Activated CD8-positive, alpha-beta memory T cell treated with anti-CD3 and anti-CD28 coated beads, Interleukin-2, amount 10 ng/mL, durations not matched to agents 7 days and 5 days (primary cell): Measurements from ENCODE around the gene KDM4C. TPM values are rescaled to one million over a fixed set of nuclear protein-coding genes. Genes with fewer than 3 reads are reported as not detected.

Experiments used
- ATAC-seq: fragments of 150-1000 bp; cut with Tn5 transposase; one replicate; pipeline ENCODE4 v1.10.0; 2021; ENCODE audit warnings: moderate library complexity
- CTCF ChIA-PET: fragments of 350-600 bp; sonication (Branson Sonifier 250); formaldehyde crosslinking; loops from one replicate; lab custom pipeline; 2021; ENCODE audit warnings: antibody characterized with exemption; lab: Charles Lee
- DNase-seq: peaks from one replicate; pipeline ENCODE4 v3.0.0-alpha.2; 2020
- H3K27ac Mint-ChIP-seq: one replicate; pipeline ENCODE4 v1.8.0; 2021; ENCODE audit warnings: mild to moderate bottlenecking, mixed read lengths
- H3K27me3 Mint-ChIP-seq: one replicate; pipeline ENCODE4 v1.8.0; 2021; ENCODE audit warnings: mixed read lengths
- H3K36me3 Mint-ChIP-seq: one replicate; pipeline ENCODE4 v1.8.0; 2021; ENCODE audit warnings: mild to moderate bottlenecking, mixed read lengths
- H3K4me1 Mint-ChIP-seq: one replicate; pipeline ENCODE4 v1.8.0; 2021; ENCODE audit warnings: mixed read lengths
- H3K4me3 Mint-ChIP-seq: one replicate; pipeline ENCODE4 v1.8.0; 2021; ENCODE audit warnings: mild to moderate bottlenecking, moderate library complexity, mixed read lengths
- H3K9me3 Mint-ChIP-seq: one replicate; pipeline ENCODE4 v1.8.0; 2022; ENCODE audit warnings: low read depth, mixed read lengths
- total RNA-seq, 2 experiments: library from RNA; stranded (reverse); gene quantifications; one replicate each; pipeline ENCODE4 v1.2.3, GENCODE V29; 2021

Gene KDM4C
- total RNA-seq, 2 experiments from 2014 or later: 31.5 to 57.8 TPM

- Mint-ChIP-seq H3K4me3 (no peak overlapping the region), H3K9me3 (no peaks in the 10 kb centered on the region), H3K4me1 (peaks cover 27% of the 10 kb centered on the region), H3K27me3 (no peaks in the 10 kb centered on the region), H3K36me3 (peaks cover 20% of the 10 kb centered on the region), H3K27ac (no peak overlapping the region)
- no peak for ATAC-seq
- no peak for DNase-seq
- CTCF ChIA-PET: no interaction called here
Observed at GRCh38 chr9:7119612-7120011, 361.8 kb downstream of the KDM4C start.

GRCh38 chr9:7121055-7121454, 363.3 kb downstream of the KDM4C start:
- ATAC-seq: peak; percentile 55
- Mint-ChIP-seq H3K9me3 (no peaks in the 10 kb centered on the region), H3K27me3 (no peaks in the 10 kb centered on the region), H3K4me1 (peaks cover 35% of the 10 kb centered on the region), H3K4me3 (no peak overlapping the region), H3K27ac (no peak overlapping the region), H3K36me3 (peaks cover 18% of the 10 kb centered on the region)
- CTCF ChIA-PET: no interaction called here
- DNase-seq: peak; percentile 43

GRCh38 chr9:7121664-7122063, 363.9 kb downstream of the KDM4C start:
- no peak overlapping the region for H3K4me3 Mint-ChIP-seq
- H3K27ac Mint-ChIP-seq: peak overlapping the region; percentile 33
- no peaks in the 10 kb centered on the region for H3K9me3 Mint-ChIP-seq
- DNase-seq (no peak), ATAC-seq (no peak)
- H3K27me3 Mint-ChIP-seq: no peaks in the 10 kb centered on the region
- H3K36me3 Mint-ChIP-seq: peaks cover 18% of the 10 kb centered on the region
- H3K4me1 Mint-ChIP-seq: peaks cover 35% of the 10 kb centered on the region
- CTCF ChIA-PET: no interaction called here

GRCh38 chr9:7123743-7124142, 366.0 kb downstream of the KDM4C start:
- no peaks in the 10 kb centered on the region for H3K9me3 Mint-ChIP-seq
- ATAC-seq: no peak
- no peak for DNase-seq
- CTCF ChIA-PET: no interaction called here
- H3K4me1 Mint-ChIP-seq: peaks cover 28% of the 10 kb centered on the region
- H3K36me3 Mint-ChIP-seq: peaks cover 32% of the 10 kb centered on the region
- no peak overlapping the region for H3K27ac Mint-ChIP-seq
- no peak overlapping the region for H3K4me3 Mint-ChIP-seq
- H3K27me3 Mint-ChIP-seq: no peaks in the 10 kb centered on the region

- no peak for ATAC-seq
- DNase-seq: no peak
- Mint-ChIP-seq H3K27ac (no peak overlapping the region), H3K9me3 (no peaks in the 10 kb centered on the region), H3K27me3 (no peaks in the 10 kb centered on the region), H3K4me3 (no peak overlapping the region), H3K36me3 (peaks cover 42% of the 10 kb centered on the region), H3K4me1 (peaks cover 23% of the 10 kb centered on the region)
- CTCF ChIA-PET: no interaction called here
Observed at GRCh38 chr9:7125231-7125630, 367.5 kb downstream of the KDM4C start.

GRCh38 chr9:7129391-7129790, 371.6 kb downstream of the KDM4C start:
- Mint-ChIP-seq H3K27ac (no peak overlapping the region), H3K4me1 (peaks cover 10% of the 10 kb centered on the region), H3K27me3 (no peaks in the 10 kb centered on the region), H3K4me3 (no peak overlapping the region), H3K36me3 (peaks cover 33% of the 10 kb centered on the region), H3K9me3 (no peaks in the 10 kb centered on the region)
- CTCF ChIA-PET: no interaction called here
- no peak for ATAC-seq
- DNase-seq: no peak

GRCh38 chr9:7130266-7130820, 372.6 kb downstream of the KDM4C start:
- H3K27me3 Mint-ChIP-seq: no peaks in the 10 kb centered on the region
- CTCF ChIA-PET: no interaction called here
- peak overlapping the region; percentile 15 for H3K27ac Mint-ChIP-seq
- H3K4me1 Mint-ChIP-seq: peaks cover 3% of the 10 kb centered on the region
- no peak for DNase-seq
- peaks cover 38% of the 10 kb centered on the region for H3K36me3 Mint-ChIP-seq
- ATAC-seq: no peak
- H3K9me3 Mint-ChIP-seq: no peaks in the 10 kb centered on the region
- H3K4me3 Mint-ChIP-seq: no peak overlapping the region

GRCh38 chr9:7132605-7133004, 374.8 kb downstream of the KDM4C start:
- no peaks in the 10 kb centered on the region for H3K27me3 Mint-ChIP-seq
- peaks cover 2% of the 10 kb centered on the region for H3K4me1 Mint-ChIP-seq
- no peaks in the 10 kb centered on the region for H3K9me3 Mint-ChIP-seq
- no peak overlapping the region for H3K27ac Mint-ChIP-seq
- DNase-seq (no peak), ATAC-seq (no peak)
- CTCF ChIA-PET: no interaction called here
- H3K4me3 Mint-ChIP-seq: no peak overlapping the region
- H3K36me3 Mint-ChIP-seq: peaks cover 40% of the 10 kb centered on the region

- CTCF ChIA-PET: no interaction called here
- H3K9me3 Mint-ChIP-seq: no peaks in the 10 kb centered on the region
- H3K4me3 Mint-ChIP-seq: no peak overlapping the region
- no peak for ATAC-seq
- no peaks in the 10 kb centered on the region for H3K4me1 Mint-ChIP-seq
- no peak for DNase-seq
- H3K27me3 Mint-ChIP-seq: no peaks in the 10 kb centered on the region
- peaks cover 21% of the 10 kb centered on the region for H3K36me3 Mint-ChIP-seq
- H3K27ac Mint-ChIP-seq: no peak overlapping the region
Observed at GRCh38 chr9:7135735-7136134, 378.0 kb downstream of the KDM4C start.

GRCh38 chr9:7137040-7137439, 379.3 kb downstream of the KDM4C start:
- CTCF ChIA-PET: no interaction called here
- no peak overlapping the region for H3K27ac Mint-ChIP-seq
- ATAC-seq: no peak
- H3K4me1 Mint-ChIP-seq: no peaks in the 10 kb centered on the region
- H3K9me3 Mint-ChIP-seq: no peaks in the 10 kb centered on the region
- H3K27me3 Mint-ChIP-seq: no peaks in the 10 kb centered on the region
- no peak for DNase-seq
- no peak overlapping the region for H3K4me3 Mint-ChIP-seq
- H3K36me3 Mint-ChIP-seq: peaks cover 20% of the 10 kb centered on the region

- no peaks in the 10 kb centered on the region for H3K9me3 Mint-ChIP-seq
- peaks cover 20% of the 10 kb centered on the region for H3K36me3 Mint-ChIP-seq
Observed at GRCh38 chr9:7137571-7137970, 379.8 kb downstream of the KDM4C start.

GRCh38 chr9:7139886-7140285, 382.1 kb downstream of the KDM4C start:
- DNase-seq (no peak), ATAC-seq (no peak)
- H3K9me3 Mint-ChIP-seq: no peaks in the 10 kb centered on the region
- no peaks in the 10 kb centered on the region for H3K4me1 Mint-ChIP-seq
- no peak overlapping the region for H3K4me3 Mint-ChIP-seq
- CTCF ChIA-PET: no interaction called here
- no peak overlapping the region for H3K27ac Mint-ChIP-seq
- peaks cover 20% of the 10 kb centered on the region for H3K36me3 Mint-ChIP-seq
- no peaks in the 10 kb centered on the region for H3K27me3 Mint-ChIP-seq

More at GRCh38 chr9:7137571-7137970, 379.8 kb downstream of the KDM4C start:
- CTCF ChIA-PET: no interaction called here
- DNase-seq (no peak), ATAC-seq (no peak)
- H3K4me3 Mint-ChIP-seq: no peak overlapping the region
- H3K4me1 Mint-ChIP-seq: no peaks in the 10 kb centered on the region
- no peak overlapping the region for H3K27ac Mint-ChIP-seq
- no peaks in the 10 kb centered on the region for H3K27me3 Mint-ChIP-seq

GRCh38 chr9:7140401-7140800, 382.6 kb downstream of the KDM4C start:
- Mint-ChIP-seq H3K27me3 (no peaks in the 10 kb centered on the region), H3K27ac (no peak overlapping the region), H3K4me3 (no peak overlapping the region), H3K36me3 (peaks cover 16% of the 10 kb centered on the region), H3K9me3 (no peaks in the 10 kb centered on the region), H3K4me1 (no peaks in the 10 kb centered on the region)
- no peak for DNase-seq
- no peak for ATAC-seq
- CTCF ChIA-PET: no interaction called here

GRCh38 chr9:7143645-7144200, 385.9 kb downstream of the KDM4C start:
- H3K27me3 Mint-ChIP-seq: no peaks in the 10 kb centered on the region
- H3K27ac Mint-ChIP-seq: no peak overlapping the region
- CTCF ChIA-PET: interaction anchor here (0.8 kb wide), 1 partner anchor 10 kb away, joined by 4 read pairs; no protein-coding TSS in a partner anchor
- no peak overlapping the region for H3K4me3 Mint-ChIP-seq
- peaks cover 13% of the 10 kb centered on the region for H3K36me3 Mint-ChIP-seq
- DNase-seq (no peak), ATAC-seq (no peak)
- no peaks in the 10 kb centered on the region for H3K4me1 Mint-ChIP-seq
- H3K9me3 Mint-ChIP-seq: no peaks in the 10 kb centered on the region
